Mucosa of rectum (tissue), 2 donors: ENCODE data around the gene ERCC2.

Experiments
- H3K27ac ChIP-seq, 2 donors: one replicate each; pipeline ENCODE4 v1.7.0; 2013; ENCODE audit warnings: inconsistent platforms in 2 of 2, low read depth in 2 of 2, low read length in 2 of 2
- H3K27me3 ChIP-seq, 2 donors: one replicate each; pipeline ENCODE4 v1.7.0; 2013; ENCODE audit warnings: low read length in 2 of 2; ENCODE audit not compliant: control insufficient read depth in 2 of 2, insufficient read depth in 2 of 2
- H3K36me3 ChIP-seq, 2 donors: one replicate each; pipeline ENCODE4 v1.7.0; 2013; ENCODE audit warnings: low read length in 2 of 2; ENCODE audit not compliant: control insufficient read depth in 2 of 2, insufficient read depth in 2 of 2
- H3K4me1 ChIP-seq, 2 donors: one replicate each; pipeline ENCODE4 v1.7.0; 2013; ENCODE audit warnings: low read length in 2 of 2, mild to moderate bottlenecking in 1 of 2; ENCODE audit not compliant: control insufficient read depth in 2 of 2, insufficient read depth in 2 of 2
- H3K4me3 ChIP-seq, 2 donors: one replicate each; pipeline ENCODE4 v1.7.0; 2013; ENCODE audit warnings: low read length in 2 of 2
- H3K9ac ChIP-seq, 2 donors: one replicate each; pipeline ENCODE4 v1.7.0; 2013; ENCODE audit warnings: low read length in 2 of 2, low read depth in 1 of 2, mild to moderate bottlenecking in 1 of 2
- H3K9me3 ChIP-seq, 2 donors: one replicate each; pipeline ENCODE4 v1.7.0; 2013; ENCODE audit warnings: low read length in 2 of 2; ENCODE audit not compliant: control insufficient read depth in 2 of 2
- donor health status: healthy.
- donor health status: Normal muscosa, but diverticular disease.

ERCC2 gene

DNA sequence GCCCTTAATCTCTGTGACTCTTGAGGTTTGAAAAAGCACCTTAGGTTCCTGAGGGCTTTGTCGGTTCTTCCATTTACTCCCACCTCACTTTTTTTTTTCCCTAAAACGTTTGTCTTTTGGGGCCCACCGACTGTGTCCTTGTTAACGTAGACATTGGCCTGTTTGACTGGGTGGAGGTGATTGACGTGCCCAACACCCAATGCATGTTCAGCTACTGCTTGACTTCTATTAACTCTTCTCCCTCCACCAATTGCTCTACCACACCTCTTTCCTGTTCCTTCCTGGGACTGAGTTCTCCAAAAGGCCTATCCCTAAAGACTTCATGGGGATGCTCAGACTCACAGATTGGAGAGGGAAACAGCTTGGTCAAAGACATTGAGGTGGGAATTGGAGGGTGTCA, 65.0 kb downstream of the ERCC2 start:
- H3K9ac ChIP-seq, result no peak overlapping the region
- no peak overlapping the region for H3K4me3 ChIP-seq
- H3K36me3 ChIP-seq, result no peaks in the 10 kb centered on the region
- no peaks in the 10 kb centered on the region for H3K9me3 ChIP-seq
- H3K27ac ChIP-seq, result no peak overlapping the region
- no peaks in the 10 kb centered on the region for H3K27me3 ChIP-seq
- H3K4me1 ChIP-seq, result no peaks in the 10 kb centered on the region

DNA sequence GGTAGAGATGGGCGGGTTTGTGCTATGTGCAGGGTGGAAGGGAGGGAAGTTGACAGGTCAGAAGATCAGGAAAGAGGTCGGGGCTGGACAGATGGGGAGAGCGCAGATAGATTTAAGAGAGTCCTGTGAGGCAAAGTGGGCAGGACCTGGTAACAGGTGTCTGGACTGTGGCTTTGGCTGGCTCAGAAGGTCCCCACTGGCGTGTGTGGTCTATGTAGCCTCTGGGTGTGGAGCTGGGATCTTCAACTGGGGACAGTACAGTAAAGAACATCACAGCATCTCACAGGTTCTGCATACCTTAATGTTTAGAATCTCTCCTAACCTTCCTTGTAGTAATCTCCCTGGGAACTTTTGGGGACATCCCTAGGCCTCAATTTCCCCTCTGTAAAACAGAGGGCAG, 65.4 kb downstream of the ERCC2 start:
- H3K27me3 ChIP-seq, result no peaks in the 10 kb centered on the region
- no peak overlapping the region for H3K9ac ChIP-seq
- no peak overlapping the region for H3K4me3 ChIP-seq
- H3K36me3 ChIP-seq, result no peaks in the 10 kb centered on the region
- no peak overlapping the region for H3K27ac ChIP-seq
- H3K9me3 ChIP-seq, result no peaks in the 10 kb centered on the region
- no peaks in the 10 kb centered on the region for H3K4me1 ChIP-seq

- Histone ChIP-seq H3K9ac (no peak overlapping the region), H3K4me1 (no peaks in the 10 kb centered on the region), H3K4me3 (no peak overlapping the region), H3K36me3 (no peaks in the 10 kb centered on the region), H3K9me3 (no peaks in the 10 kb centered on the region), H3K27ac (no peak overlapping the region), H3K27me3 (no peaks in the 10 kb centered on the region)
These were observed 66.0 kb downstream of the ERCC2 start for GRCh38 chr19:45304141-45304926.

DNA sequence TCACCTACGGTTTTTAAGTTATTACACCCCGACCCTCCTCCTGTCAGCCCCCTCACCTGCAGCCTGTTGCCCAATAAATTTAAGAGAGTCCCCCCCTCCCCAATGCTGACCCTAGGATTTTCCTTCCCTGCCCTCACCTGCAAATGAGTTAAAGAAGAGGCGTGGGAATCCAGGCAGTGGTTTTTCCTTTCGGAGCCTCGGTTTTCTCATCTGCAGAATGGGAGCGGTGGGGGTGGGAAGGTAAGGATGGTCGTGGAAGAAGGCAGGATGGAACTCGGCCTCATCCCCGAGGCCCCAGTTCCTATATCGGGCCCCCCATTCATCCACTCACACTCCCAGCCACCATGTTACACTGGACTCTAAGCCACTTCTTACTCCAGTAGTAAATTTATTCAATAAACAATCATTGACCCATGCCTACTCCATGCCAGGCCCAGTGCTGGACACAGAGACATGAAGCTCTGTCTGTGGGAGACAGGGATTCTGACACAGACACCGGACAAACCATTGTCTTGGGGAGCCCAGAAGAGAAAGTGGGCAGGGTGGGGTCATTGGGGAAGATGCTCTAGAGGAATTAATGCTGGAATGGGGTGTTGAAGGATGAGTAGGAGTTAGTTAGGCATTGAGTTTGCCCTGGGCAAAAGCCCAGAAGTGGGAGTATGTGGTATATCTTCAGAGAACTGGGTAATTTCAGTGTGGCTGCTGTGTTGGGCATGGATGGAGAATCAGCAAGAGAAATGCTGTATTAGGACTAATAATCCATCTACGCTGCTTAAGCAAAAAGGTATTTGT, 66.9 kb downstream of the ERCC2 start:
- Histone ChIP-seq H3K36me3 (no peaks in the 10 kb centered on the region), H3K27ac (no peak overlapping the region), H3K27me3 (no peaks in the 10 kb centered on the region), H3K4me3 (no peak overlapping the region), H3K9ac (no peak overlapping the region), H3K9me3 (no peaks in the 10 kb centered on the region), H3K4me1 (no peaks in the 10 kb centered on the region)

GRCh38 chr19:45302416-45302815, 68.0 kb downstream of the ERCC2 start:
- Histone ChIP-seq H3K4me1 (no peaks in the 10 kb centered on the region), H3K36me3 (peaks cover 0 to 2% of the 10 kb centered on the region in 2 donors)

More at GRCh38 chr19:45302416-45302815, 68.0 kb downstream of the ERCC2 start:
- Histone ChIP-seq H3K27ac (no peak overlapping the region), H3K4me3 (no peak overlapping the region), H3K9me3 (no peaks in the 10 kb centered on the region), H3K9ac (no peak overlapping the region), H3K27me3 (no peaks in the 10 kb centered on the region)
